Endothelial cell of umbilical vein (primary cell): ENCODE measurements around the gene CFAP68.

Experiments
- CTCF ChIP-seq, 2 donors: IDR thresholded peaks; 1 replicate in 1 of 2; 2 replicates in 1 of 2; pipeline ENCODE4 v1.5.1; 2011; ENCODE audit warnings: low read length in 2 of 2, mild to moderate bottlenecking in 2 of 2, moderate library complexity in 2 of 2, control low read depth in 1 of 2, inconsistent platforms in 1 of 2, low read depth in 1 of 2; ENCODE audit not compliant: insufficient read depth in 1 of 2; ENCODE audit errors: extremely low read depth in 1 of 2
- EZH2 ChIP-seq: IDR thresholded peaks from 2 replicates; pipeline ENCODE4 v1.6.1; 2012; ENCODE audit warnings: borderline replicate concordance, low read depth, mild to moderate bottlenecking, moderate library complexity, low read length, inconsistent platforms; ENCODE audit not compliant: severe bottlenecking
- POLR2A ChIP-seq: IDR thresholded peaks from 2 replicates; pipeline ENCODE4 v1.6.1; 2012; ENCODE audit warnings: low read depth, mild to moderate bottlenecking, control low read depth, low read length

- no peak for TF ChIP-seq EZH2
- no peak for TF ChIP-seq POLR2A
- TF ChIP-seq CTCF (IDR thresholded peaks at IDR 0.05; ENCODE audit: extremely low read depth in 1 of 2, insufficient read depth in 1 of 2, low read depth in 1 of 2, low read length in 2 of 2) = no peak
Observed at GRCh38 chr11:111886032-111886431, 6.7 kb downstream of the CFAP68 start.
